Retinal pigment epithelial cell (primary cell): Measurements from ENCODE around the gene TMEM121.
"Not testable (repeated sequence)": the region's sequence is repeated elsewhere in the genome, so short reads cannot be mapped to it uniquely, and the experiment has no call there.

ENCODE experiments used
- DNase-seq: peaks from one replicate; pipeline ENCODE4 v3.0.0-alpha.2; 2010; ENCODE audit warnings: low read depth
- H3K4me3 ChIP-seq: 2 replicates; pipeline ENCODE4 v1.5.1; 2011; ENCODE audit warnings: mild to moderate bottlenecking, low read length, control low read depth, moderate library complexity
- TF ChIP-seq, protein P1 (sequence below): conservative IDR thresholded peaks from 2 replicates; pipeline ENCODE4 v1.5.1; 2011; ENCODE audit warnings: low read depth, low read length, control low read depth, inconsistent platforms

The TMEM121 gene

DNA sequence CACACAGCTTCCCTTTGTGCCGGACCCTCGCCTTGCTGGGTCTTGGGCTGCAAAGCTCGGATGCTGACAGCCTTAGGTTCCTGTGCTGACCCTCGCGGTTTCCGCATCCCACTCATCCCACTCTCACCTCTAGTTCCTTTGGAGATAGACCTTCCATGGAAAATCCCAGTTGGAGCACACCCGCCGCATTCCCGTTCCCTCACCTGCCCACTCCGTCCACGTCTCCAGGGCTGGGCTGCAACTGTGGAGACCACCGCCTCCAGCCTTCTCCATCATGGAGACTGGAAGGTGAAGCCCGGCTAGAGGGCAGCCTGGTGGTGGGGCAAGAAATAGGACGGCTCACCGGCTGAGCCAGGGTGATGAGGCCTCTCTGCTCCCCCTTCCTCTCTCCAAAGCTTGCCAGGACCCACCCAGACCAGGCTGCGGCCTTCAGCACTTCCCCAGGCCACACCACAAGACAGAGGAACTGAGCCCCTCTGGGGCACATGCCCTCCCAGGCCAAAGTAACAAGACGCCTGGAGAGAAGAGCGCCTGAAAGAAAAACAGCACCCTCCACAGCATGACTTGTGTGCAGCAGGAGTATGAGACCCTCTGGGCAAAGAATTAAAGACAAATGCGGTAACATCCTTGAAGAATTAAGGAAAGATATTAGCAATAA lies 15.0 kb downstream of the TMEM121 start:
- no peak for DNase-seq
- TF ChIP-seq, protein P1, sequence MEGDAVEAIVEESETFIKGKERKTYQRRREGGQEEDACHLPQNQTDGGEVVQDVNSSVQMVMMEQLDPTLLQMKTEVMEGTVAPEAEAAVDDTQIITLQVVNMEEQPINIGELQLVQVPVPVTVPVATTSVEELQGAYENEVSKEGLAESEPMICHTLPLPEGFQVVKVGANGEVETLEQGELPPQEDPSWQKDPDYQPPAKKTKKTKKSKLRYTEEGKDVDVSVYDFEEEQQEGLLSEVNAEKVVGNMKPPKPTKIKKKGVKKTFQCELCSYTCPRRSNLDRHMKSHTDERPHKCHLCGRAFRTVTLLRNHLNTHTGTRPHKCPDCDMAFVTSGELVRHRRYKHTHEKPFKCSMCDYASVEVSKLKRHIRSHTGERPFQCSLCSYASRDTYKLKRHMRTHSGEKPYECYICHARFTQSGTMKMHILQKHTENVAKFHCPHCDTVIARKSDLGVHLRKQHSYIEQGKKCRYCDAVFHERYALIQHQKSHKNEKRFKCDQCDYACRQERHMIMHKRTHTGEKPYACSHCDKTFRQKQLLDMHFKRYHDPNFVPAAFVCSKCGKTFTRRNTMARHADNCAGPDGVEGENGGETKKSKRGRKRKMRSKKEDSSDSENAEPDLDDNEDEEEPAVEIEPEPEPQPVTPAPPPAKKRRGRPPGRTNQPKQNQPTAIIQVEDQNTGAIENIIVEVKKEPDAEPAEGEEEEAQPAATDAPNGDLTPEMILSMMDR: no peak
- no peak overlapping the region for H3K4me3 ChIP-seq

DNA sequence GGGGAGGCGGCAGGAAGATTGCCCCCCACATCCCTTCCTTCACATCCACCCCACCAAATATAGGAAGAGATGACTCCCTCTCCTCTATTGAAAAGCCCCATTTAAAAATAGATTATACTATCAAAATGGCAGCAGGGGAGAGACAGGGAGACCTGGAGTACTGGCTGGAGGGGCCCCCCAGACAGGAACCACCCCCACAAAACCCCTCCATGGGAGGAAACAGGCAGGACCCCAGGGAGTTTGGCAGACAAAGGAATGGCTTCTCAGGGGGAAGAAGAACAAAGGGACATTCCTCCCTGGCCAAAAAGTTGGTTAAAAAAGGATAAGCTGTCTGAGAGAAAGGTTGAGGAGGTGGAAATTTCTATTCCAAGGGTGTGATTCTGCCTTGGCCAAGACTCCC lies 19.3 kb downstream of the TMEM121 start:
- H3K4me3 ChIP-seq, DNase-seq: not testable (repeated sequence)

DNA sequence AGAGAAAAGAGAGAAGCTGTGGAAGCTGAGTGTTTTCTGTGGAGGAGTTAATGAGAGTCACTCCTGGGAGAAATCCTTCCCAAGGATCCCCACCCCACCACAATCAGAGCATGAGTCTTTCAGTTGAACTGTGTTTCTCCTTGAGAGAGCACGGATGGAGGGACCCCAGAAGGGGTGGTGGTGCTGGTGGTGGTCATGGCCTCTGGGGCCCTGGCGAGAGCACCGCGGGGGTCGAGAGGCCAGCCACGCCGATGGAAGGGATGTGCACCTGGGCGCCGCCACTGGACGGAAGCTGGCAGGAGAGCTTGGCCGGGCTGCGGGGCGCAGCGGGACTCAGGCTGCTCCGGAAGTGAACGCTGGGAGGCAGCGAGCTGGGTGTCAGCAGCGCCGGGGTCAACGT lies 20.0 kb downstream of the TMEM121 start:
- not testable (repeated sequence) for DNase-seq

DNA sequence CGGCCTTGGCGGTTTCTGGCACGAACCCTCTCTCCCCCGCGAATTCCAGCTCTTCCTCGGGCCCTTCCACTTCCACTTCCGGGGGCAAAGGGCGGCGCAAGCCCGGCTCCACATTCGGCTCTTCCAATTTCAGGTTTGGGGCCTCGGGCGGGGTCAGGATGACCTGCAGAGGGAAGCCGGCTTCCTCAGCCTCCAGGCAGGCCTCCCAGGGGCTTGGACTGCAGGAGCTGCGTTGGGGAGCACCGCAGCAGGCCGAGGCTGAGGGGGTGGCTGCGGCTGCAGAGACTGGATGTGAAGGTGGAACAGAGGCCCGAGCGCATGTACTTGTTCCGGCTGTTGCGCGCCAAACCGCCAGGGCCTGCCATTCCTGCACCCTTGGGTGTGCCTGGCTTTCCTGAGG lies 20.7 kb downstream of the TMEM121 start:
- not testable (repeated sequence) for H3K4me3 ChIP-seq, DNase-seq

More for the DNA sequence above, 20.0 kb downstream of the TMEM121 start:
- H3K4me3 ChIP-seq: not testable (repeated sequence)

DNA sequence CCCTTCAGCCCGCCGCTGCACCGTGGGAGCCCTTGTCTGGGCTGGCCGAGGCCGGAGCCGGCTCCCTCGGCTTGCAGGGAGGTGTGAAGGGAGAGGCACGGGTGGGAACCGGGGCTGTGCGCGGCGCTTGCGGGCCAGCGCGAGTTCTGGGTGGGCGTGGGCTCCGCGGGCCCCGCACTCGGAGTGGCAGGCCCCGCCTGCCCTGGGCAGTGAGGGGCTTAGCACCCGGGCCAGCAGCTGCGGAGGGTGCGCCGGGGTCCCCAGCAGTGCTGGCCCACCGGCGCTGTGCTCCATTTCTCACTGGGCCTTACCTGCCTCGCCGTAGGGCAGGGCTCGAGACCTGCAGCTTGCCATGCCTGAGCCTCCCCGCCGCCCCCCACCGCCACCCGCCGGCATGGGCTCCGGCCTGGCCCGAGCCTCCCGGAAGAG lies 21.4 kb downstream of the TMEM121 start:
- DNase-seq: no peak
- TF ChIP-seq, protein P1: no peak
- H3K4me3 ChIP-seq: no peak overlapping the region

DNA sequence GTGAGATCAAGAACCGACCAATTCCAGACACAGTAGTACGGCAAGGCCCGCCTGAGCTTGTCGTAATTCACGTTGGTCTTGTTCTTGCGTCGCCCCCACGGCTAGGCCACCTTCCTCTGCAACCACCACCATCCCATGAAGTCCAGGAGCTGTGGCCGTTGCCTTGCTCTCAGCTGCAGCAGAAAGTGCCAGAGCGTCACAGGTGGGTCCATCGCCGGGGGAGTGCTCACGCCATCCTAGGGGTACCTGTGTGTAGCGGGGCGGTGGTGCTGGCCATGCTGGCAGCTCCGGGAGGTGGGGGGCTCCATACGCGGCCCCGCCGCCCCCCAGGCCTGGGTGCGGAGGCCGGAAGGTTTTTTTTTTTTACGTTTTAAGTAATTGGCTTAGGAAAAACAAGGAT lies 23.1 kb downstream of the TMEM121 start:
- DNase-seq: no peak
- H3K4me3 ChIP-seq: no peak overlapping the region
- TF ChIP-seq, protein P1: no peak

DNA sequence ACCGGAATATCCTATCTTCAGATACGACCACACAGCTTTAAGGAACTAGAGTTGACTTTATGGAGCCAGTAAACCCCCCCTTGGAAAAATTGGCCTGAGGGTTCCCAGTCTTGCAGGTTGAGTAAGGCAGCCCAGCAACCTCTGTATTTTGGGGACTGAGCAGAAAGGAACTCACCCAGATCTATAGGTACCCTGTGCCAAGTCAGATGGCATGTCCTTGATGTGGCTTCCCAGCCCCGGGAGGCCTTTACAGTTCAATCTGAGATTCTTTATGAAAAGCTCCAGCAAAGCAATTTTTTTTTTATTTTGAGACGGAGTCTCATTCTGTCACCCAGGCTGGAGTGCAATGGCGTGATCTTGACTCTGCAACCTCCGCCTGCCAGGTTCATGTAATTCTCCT lies 27.6 kb downstream of the TMEM121 start:
- no peak overlapping the region for H3K4me3 ChIP-seq
- no peak for DNase-seq
- TF ChIP-seq, protein P1: no peak

DNA sequence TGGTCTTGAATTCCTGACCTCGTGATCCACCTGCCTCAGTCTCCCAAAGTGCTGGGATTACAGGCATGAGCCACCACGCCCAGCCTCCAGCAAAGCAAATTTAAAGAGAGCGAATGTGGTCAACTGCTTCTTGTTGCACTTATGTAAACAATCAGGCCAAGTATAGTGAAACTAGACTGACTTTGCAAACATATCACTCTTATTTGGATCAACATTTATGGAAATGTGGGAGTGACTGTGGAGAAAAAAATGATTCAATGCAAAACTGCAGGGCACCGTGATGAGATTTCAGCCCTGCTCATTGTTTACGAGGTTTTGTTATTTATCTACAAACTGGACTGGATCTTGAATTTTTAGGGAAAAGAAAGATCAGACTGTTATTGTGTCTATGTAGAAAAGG lies 28.1 kb downstream of the TMEM121 start:
- TF ChIP-seq, protein P1: no peak
- H3K4me3 ChIP-seq: no peak overlapping the region
- DNase-seq: no peak

DNA sequence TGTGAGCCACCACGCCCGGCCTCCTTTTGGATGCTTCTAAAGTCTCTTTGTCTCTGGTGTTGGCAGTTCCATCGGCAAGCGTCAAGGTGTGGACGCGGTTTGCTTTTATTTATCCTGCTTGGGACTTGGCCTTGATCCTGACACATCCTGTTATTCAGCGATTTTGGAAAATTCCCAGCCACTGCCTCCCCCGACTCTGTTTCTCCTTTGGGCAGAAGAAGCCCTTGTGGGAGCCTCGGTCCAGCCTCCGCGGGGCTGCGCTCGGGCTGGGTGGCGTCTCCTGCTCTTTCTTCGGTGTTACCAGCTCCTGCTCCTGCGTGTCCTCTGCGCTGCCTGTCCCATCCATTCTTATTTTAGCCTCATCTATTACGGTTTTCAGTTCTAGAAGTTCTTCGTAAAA lies 31.3 kb downstream of the TMEM121 start:
- H3K4me3 ChIP-seq, DNase-seq: not testable (repeated sequence)

DNA sequence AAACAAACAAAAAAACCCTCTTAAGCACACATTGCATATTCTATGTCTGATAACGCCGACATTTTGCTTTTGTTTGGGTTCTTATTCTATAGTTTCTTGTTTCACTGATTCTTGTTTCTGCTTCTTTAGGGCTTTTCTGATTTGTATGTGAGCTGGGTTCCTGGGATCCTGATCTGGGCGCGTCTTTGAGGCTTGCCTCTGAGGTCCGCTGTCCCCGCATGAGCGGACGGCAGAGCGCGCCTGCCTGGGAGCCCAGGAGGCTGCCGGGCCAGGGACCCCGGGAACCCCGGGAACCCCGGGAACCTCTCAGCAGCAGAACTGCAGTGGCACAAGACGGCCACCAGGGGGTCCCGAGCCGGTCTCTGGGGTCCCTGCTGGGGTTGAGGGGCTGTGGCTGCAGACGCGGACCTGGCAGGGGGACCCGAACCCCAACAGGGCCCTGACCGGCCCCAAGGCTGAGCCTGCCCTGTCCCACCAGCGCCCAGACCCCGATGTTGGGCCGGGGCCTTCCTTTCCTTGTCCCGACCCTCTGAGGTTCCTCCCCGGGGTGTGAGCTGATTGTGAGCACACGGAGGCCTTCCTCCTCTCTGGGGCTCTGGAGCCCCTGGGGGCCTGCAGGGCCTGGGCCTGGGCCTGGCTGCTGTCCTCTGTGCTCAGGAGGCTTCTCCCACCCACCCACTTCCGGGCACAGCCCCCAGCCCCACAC lies 32.2 kb downstream of the TMEM121 start:
- not testable (repeated sequence) for DNase-seq, H3K4me3 ChIP-seq

DNA sequence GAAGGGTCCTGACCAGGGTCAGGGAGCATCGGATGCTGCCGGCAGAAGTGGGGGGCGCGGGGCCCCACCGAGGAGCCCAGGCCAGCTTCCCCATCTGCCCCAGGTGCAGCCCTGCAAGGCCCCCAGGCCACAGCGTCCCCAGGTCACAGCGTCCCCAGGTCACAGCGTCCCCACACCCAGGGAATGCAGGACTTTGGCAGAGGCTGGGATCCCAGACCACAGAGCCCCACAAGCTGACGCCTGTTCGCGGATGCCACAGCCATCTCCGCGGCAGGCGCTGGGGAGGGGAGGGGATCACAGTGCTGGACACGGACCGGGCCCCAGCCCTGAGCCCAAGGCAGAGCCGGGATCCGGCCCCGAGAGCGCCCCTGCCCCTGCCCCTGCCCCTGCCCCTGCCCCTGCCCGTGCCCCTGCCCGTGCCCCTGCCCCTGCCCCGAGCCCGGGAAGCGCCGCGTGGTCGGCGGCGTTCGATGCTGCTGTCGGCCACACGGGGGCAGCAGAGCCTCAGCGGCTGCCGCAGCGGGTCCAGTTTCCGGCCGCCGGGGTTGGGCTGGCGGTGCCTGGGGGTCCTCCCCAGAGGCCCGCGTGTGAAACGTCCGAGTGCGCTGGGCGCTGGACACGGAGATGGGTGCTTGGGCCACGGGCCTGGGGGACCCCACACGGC lies 33.1 kb downstream of the TMEM121 start:
- DNase-seq, H3K4me3 ChIP-seq: not testable (repeated sequence)

DNA sequence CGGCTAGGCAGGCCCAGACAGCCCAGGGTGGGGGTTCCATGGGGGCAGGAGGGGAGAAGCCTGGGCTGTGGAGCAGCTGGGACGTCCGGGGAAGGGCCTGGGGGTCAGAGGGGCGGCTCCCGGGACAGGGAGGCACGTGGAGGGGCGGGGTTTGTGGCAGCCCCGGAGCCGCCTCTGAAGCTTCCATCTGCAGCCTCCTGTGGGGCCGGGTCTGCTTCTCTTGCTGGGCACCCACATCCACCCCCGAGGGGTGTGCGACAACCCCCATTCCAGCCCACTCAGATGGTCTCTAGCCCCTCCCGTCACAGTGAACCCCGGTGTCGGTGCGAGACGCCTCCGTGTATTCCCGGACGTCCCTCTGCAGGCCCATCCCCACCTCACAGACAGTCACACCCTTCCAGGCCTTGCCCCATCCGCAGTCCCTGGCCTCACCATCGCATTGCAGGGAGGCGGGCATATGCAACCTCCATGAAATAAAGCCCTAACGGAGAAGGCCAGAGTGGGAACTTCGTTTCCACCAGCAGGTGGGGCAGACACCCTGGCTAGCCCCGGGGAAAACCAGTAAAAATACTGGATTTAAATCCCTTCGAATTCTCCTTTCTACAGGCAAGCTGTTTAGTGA lies 33.8 kb downstream of the TMEM121 start:
- DNase-seq, H3K4me3 ChIP-seq: not testable (repeated sequence)

DNA sequence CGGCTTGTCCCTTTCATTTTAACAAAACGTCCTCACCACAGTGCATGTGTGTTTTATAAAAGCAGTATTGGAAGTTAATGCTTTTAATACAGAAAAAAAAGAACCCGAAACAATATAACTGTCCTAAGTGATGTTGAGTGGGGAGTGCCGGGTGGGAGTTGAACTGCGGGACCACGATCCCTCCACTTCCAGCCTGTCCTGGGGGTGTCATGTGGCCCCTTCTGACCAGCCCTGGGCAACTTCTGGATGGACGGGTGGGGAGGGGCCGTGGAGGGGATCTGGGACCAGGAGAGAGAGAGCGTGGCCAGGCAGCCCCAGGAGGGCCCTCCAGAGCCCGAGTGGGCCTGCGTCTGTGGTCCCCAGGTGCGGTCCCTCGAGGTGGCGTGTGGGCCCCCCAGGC lies 35.0 kb downstream of the TMEM121 start:
- not testable (repeated sequence) for H3K4me3 ChIP-seq, DNase-seq
